OCI-LY1 (cell line): ENCODE measurements around the gene GRPR.

Experiments used
- EZH2 ChIP-seq: fragments of 200-600 bp; sonication (generic), shearing (Covaris generic); IDR thresholded peaks from 2 replicates; pipeline ENCODE4 v1.8.0; 2017; ENCODE audit warnings: borderline replicate concordance, mixed run types, mild to moderate bottlenecking, antibody characterized with exemption, low read length, moderate library complexity, mixed read lengths
- TF ChIP-seq, protein P1 (sequence below): fragments of 200-600 bp; sonication (generic), shearing (Covaris generic); IDR thresholded peaks from 2 replicates; pipeline ENCODE4 v1.5.1; 2017; ENCODE audit warnings: mild to moderate bottlenecking, antibody characterized with exemption, low read length, moderate library complexity, mixed read lengths

DNA sequence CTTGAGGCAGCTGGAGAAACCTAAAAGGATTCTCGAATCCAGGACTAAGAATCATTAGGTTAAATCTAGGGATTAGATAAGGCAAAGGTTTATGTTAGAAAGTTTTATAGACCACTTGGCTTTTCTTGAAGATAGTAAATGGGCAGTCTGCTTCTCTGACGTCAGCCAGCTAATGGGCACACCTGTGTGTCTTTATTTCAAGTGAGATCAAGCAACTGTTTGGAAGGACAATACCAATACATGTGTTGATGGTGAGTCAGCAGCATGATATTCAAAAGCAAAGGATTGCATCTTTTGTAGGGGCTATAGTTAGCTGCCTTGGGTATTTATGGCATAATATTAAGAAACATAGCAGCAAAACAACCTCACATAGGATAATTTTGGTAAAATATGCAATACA, 46.5 kb upstream of the GRPR start:
- TF ChIP-seq, protein P1, sequence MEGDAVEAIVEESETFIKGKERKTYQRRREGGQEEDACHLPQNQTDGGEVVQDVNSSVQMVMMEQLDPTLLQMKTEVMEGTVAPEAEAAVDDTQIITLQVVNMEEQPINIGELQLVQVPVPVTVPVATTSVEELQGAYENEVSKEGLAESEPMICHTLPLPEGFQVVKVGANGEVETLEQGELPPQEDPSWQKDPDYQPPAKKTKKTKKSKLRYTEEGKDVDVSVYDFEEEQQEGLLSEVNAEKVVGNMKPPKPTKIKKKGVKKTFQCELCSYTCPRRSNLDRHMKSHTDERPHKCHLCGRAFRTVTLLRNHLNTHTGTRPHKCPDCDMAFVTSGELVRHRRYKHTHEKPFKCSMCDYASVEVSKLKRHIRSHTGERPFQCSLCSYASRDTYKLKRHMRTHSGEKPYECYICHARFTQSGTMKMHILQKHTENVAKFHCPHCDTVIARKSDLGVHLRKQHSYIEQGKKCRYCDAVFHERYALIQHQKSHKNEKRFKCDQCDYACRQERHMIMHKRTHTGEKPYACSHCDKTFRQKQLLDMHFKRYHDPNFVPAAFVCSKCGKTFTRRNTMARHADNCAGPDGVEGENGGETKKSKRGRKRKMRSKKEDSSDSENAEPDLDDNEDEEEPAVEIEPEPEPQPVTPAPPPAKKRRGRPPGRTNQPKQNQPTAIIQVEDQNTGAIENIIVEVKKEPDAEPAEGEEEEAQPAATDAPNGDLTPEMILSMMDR: no peak
- TF ChIP-seq EZH2: no peak
